IPS-20b (cell line): Measurements from ENCODE around the gene UBE2G2.

Experiments
- H3K27ac ChIP-seq: one replicate; pipeline ENCODE4 v1.5.1; 2013; ENCODE audit warnings: low read length
- H3K27me3 ChIP-seq: 2 replicates; pipeline ENCODE4 v1.6.1; 2013; ENCODE audit warnings: mild to moderate bottlenecking, low read length, inconsistent platforms; ENCODE audit not compliant: insufficient read depth
- H3K36me3 ChIP-seq: 2 replicates; pipeline ENCODE4 v1.6.1; 2013; ENCODE audit warnings: low read depth, mild to moderate bottlenecking, inconsistent platforms, low read length, moderate library complexity; ENCODE audit not compliant: insufficient read depth
- H3K4me1 ChIP-seq: 2 replicates; pipeline ENCODE4 v1.6.1; 2013; ENCODE audit warnings: mild to moderate bottlenecking, control low read depth, inconsistent platforms, low read length, moderate library complexity; ENCODE audit not compliant: insufficient read depth
- H3K4me3 ChIP-seq: 2 replicates; pipeline ENCODE4 v1.5.1; 2013; ENCODE audit warnings: mild to moderate bottlenecking, low read length, inconsistent platforms
- H3K9ac ChIP-seq: 2 replicates; pipeline ENCODE4 v1.6.1; 2013; ENCODE audit warnings: low read depth, mild to moderate bottlenecking, inconsistent platforms, low read length, moderate library complexity
- H3K9me3 ChIP-seq: 2 replicates; pipeline ENCODE4 v1.6.1; 2013; ENCODE audit warnings: mild to moderate bottlenecking, low read depth, low read length, inconsistent platforms; ENCODE audit not compliant: insufficient read depth

UBE2G2 gene

DNA sequence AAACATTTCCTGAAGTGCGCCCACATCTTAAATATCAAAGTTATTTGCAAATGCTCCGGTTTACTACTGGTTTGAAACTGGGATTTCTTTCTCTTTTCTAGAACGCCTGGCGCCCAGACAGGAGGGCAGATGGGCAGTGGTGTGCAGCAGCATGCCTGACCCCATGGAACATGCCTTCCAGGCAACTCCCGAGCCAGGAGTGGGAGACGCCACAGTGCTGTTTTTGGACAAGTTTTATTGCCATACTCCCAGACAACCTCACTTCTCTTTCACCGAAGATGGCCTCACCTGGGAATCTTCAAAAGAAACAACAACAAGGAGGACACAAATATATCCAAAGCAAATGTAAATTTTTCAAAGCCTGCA is 21.5 kb downstream of the UBE2G2 start:
- H3K36me3 ChIP-seq, result peaks cover 80% of the 10 kb centered on the region
- H3K27me3 ChIP-seq, result no peaks in the 10 kb centered on the region
- no peak overlapping the region for H3K9ac ChIP-seq
- no peaks in the 10 kb centered on the region for H3K4me1 ChIP-seq
- no peaks in the 10 kb centered on the region for H3K9me3 ChIP-seq
- H3K4me3 ChIP-seq, result no peak overlapping the region
- no peak overlapping the region for H3K27ac ChIP-seq

DNA sequence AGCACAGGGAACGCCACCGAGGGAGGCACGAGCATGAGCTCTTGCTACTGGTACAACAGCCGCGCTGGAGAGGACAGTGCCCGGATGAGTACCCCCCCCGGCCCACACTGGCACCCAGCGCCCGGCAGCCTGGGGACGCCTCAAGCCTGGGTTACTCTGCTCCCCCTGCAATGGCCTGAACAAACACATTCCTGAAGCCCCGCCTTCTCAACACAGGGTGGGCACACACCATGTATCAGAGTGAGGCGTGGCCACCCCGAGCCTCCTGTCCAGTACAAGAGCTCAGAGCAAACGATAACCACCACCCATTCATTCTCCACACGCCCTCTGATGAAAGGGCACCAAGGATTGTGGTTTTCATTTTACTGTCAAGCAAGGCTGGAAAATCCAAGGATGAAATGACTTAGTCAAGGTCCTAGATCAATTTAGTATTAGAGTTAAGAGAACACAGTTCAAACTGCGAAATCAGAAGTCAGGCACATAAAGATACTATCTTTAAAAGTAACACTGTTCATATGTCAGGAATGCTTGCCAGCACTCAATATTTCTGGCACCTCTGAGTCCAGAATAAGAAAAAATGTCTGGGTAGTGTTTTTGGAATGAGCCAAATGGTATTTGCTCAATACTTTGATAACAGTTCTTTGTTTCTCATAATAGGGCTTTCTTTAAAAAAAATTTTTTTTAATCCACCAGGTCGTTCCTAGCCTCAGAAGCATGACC is 22.0 kb downstream of the UBE2G2 start:
- H3K36me3 ChIP-seq, result peaks cover 80% of the 10 kb centered on the region
- no peaks in the 10 kb centered on the region for H3K4me1 ChIP-seq
- no peak overlapping the region for H3K27ac ChIP-seq
- no peak overlapping the region for H3K4me3 ChIP-seq
- H3K9ac ChIP-seq, result no peak overlapping the region
- H3K9me3 ChIP-seq, result no peaks in the 10 kb centered on the region
- no peaks in the 10 kb centered on the region for H3K27me3 ChIP-seq

DNA sequence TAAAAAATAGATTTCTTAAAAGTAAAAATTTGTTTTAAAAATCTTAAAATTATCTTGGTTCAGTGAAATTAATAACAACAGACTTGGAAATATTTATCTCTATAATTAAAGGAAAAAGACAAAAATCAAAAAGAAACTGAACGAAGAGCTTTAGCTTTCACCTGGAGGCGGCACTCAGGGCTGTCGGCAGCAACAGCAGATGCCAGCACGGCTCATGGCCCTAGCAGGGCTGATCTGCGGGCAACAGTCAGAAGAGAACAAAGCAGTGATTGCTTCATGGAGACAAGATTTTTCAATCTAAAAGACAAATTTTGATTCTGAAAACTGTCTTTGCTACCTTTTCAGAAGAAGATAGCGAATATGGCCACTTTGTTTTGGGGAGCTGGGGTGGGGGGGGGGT is 22.6 kb downstream of the UBE2G2 start:
- no peaks in the 10 kb centered on the region for H3K4me1 ChIP-seq
- H3K27ac ChIP-seq, result no peak overlapping the region
- no peaks in the 10 kb centered on the region for H3K9me3 ChIP-seq
- H3K9ac ChIP-seq, result no peak overlapping the region
- H3K36me3 ChIP-seq, result peaks cover 80% of the 10 kb centered on the region
- no peaks in the 10 kb centered on the region for H3K27me3 ChIP-seq
- H3K4me3 ChIP-seq, result no peak overlapping the region

GRCh38 chr21:44778499-44778911 is 23.1 kb downstream of the UBE2G2 start:
- no peaks in the 10 kb centered on the region for H3K9me3 ChIP-seq
- H3K27ac ChIP-seq, result no peak overlapping the region
- H3K9ac ChIP-seq, result no peak overlapping the region
- H3K4me3 ChIP-seq, result no peak overlapping the region
- H3K4me1 ChIP-seq, result no peaks in the 10 kb centered on the region
- H3K27me3 ChIP-seq, result no peaks in the 10 kb centered on the region
- peaks cover 82% of the 10 kb centered on the region for H3K36me3 ChIP-seq

DNA sequence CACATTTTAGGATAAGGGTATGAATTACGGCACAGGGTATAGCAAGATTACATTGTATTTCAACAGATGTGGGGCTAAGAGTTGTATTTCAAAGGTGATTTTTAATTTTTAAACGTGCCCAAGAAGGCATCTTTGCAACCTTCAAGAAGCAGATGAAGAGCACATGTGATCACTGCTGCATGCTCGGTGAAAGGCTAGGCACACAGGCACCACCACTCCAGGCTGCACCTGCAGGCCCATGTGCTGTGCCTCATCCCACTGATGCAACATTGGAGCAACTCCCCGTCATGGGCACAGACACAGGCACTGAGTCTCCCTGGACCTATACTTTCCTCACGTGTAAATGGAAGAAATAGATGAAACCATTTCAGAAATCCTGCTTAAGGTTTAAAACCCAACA is 23.5 kb downstream of the UBE2G2 start:
- Histone ChIP-seq H3K9me3 (no peaks in the 10 kb centered on the region), H3K4me1 (no peaks in the 10 kb centered on the region), H3K9ac (no peak overlapping the region), H3K27me3 (no peaks in the 10 kb centered on the region), H3K4me3 (no peak overlapping the region), H3K36me3 (peaks cover 82% of the 10 kb centered on the region), H3K27ac (no peak overlapping the region)

DNA sequence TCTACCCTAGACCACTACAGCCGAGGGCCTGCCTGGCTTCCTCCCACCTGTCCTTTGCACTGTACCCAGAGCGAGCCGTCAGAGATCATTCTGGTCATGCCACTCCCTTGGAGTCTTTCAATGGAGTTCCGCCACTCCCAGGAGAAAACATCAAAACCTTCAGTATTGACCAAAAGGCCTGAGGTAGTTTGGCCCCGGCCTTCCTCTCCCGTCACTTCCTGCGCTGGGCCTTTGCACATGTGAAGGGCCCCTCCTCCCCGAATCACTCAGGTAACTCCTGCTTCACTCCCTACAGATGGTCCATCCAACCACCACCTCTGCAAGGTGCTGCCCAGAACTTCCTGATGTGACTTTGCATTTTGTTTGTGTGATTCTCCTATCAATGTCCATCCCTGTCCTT is 26.6 kb downstream of the UBE2G2 start:
- no peaks in the 10 kb centered on the region for H3K4me1 ChIP-seq
- no peak overlapping the region for H3K4me3 ChIP-seq
- no peak overlapping the region for H3K9ac ChIP-seq
- no peaks in the 10 kb centered on the region for H3K9me3 ChIP-seq
- no peak overlapping the region for H3K27ac ChIP-seq
- H3K36me3 ChIP-seq, result peaks cover 89% of the 10 kb centered on the region
- H3K27me3 ChIP-seq, result no peaks in the 10 kb centered on the region

GRCh38 chr21:44773291-44773932 is 28.2 kb downstream of the UBE2G2 start:
- H3K27me3 ChIP-seq, result no peaks in the 10 kb centered on the region
- H3K4me3 ChIP-seq, result no peak overlapping the region
- H3K9me3 ChIP-seq, result no peaks in the 10 kb centered on the region
- no peak overlapping the region for H3K27ac ChIP-seq
- H3K4me1 ChIP-seq, result peaks cover 6% of the 10 kb centered on the region; the same call in 1 of the 2 replicates
- no peak overlapping the region for H3K9ac ChIP-seq
- H3K36me3 ChIP-seq, result peaks cover 86% of the 10 kb centered on the region

DNA sequence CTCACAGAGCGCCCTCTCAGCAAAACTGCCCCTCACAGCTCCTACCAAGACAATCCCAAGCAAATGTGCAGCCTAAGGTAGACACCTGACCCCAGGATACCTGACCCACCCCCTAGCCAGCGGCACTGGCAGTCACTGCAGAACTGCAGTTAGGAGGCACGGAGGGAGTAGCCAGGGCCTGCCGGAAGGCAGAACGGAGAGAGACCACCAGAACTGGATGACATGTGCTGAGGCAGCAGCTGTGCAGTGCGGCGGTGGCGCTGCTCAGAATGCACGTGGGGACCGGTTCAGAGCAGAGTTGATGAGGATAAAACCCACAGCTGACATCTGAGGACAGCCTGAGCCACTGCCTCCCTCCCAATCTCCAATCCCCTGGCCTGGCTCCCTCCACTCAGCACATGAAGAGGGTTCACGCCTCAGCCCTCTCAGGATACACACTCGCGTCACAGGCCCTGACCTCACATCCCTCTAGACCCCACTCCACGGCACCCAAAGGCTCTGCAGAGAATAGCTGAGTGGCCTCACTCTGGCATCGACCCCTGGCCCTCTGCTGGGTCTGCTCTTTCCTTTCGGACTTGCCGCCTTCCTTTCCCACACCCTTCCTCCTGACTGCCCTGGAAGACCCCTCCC is 29.6 kb downstream of the UBE2G2 start:
- H3K27ac ChIP-seq, result no peak overlapping the region
- H3K4me3 ChIP-seq, result no peak overlapping the region
- H3K27me3 ChIP-seq, result no peaks in the 10 kb centered on the region
- no peaks in the 10 kb centered on the region for H3K9me3 ChIP-seq
- no peak overlapping the region for H3K9ac ChIP-seq
- peaks cover 74% of the 10 kb centered on the region for H3K36me3 ChIP-seq
- H3K4me1 ChIP-seq, result peaks cover 11% of the 10 kb centered on the region; the same call in 1 of the 2 replicates

- Histone ChIP-seq H3K9me3 (no peaks in the 10 kb centered on the region), H3K27ac (peak overlapping the region; percentile 27), H3K27me3 (no peaks in the 10 kb centered on the region), H3K36me3 (peaks cover 35% of the 10 kb centered on the region), H3K4me1 (peaks cover 11% of the 10 kb centered on the region; the same call in 1 of the 2 replicates), H3K4me3 (no peak overlapping the region), H3K9ac (peak overlapping the region; percentile 40)
Measured at GRCh38 chr21:44767834-44768831, 33.5 kb downstream of the UBE2G2 start.

DNA sequence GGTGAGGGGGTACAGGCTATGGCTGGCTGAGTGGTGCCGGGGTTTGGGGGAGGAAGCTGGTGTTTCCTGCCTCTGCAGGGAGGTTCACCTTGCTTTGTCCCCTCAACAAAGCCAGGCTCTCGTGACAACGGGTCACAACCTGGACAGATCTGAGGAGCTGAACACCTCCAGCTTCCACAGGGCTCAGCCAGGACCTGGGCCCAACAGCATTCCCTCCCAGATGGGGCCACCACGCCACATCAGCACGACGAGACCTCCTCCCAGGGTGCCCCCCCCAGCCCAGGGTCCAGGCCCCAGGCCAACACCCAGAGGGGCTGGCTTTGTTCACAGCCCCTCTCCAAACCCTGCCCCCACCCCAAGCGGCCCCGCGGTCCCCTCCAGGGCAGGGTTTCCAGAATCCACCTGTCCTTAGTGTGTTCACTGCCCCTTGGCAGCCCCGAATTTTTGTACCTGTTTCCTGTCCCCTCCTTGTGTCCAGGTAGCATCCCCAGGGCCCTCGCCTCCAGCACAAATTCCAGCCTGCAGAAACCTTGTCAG is 34.7 kb downstream of the UBE2G2 start:
- no peak overlapping the region for H3K9ac ChIP-seq
- peaks cover 23% of the 10 kb centered on the region for H3K36me3 ChIP-seq
- peak overlapping the region; percentile 56 for H3K27ac ChIP-seq

More for the DNA sequence above, 34.7 kb downstream of the UBE2G2 start:
- H3K9me3 ChIP-seq, result no peaks in the 10 kb centered on the region
- no peak overlapping the region for H3K4me3 ChIP-seq
- peaks cover 11% of the 10 kb centered on the region; the same call in 1 of the 2 replicates for H3K4me1 ChIP-seq
- H3K27me3 ChIP-seq, result no peaks in the 10 kb centered on the region
